ENCODE measurements around the gene MAB21L4. TPM values are rescaled to one million over a fixed set of nuclear protein-coding genes. Genes with fewer than 3 reads are reported as not detected.

Gene MAB21L4
- total and polyA plus RNA-seq, 2 of the 8 experiments (the other 6 are each of a cell fraction or from before 2014, with no cell fraction given) = 0.11 TPM; not detected in 1

GRCh38 chr2:240839152-240840143 lies 56.5 kb downstream of the MAB21L4 start (continued):
- TF ChIP-seq CHD2 (IDR thresholded peaks at IDR 0.05; ENCODE audit: low read length) (no peak), USF2 (IDR thresholded peaks at IDR 0.05; ENCODE audit: low read length) (no peak), CEBPB (IDR thresholded peaks at IDR 0.05; ENCODE audit: low read depth, low read length) (no peak), JUN (IDR thresholded peaks at IDR 0.05; ENCODE audit: low read depth, low read length) (no peak), ZNF274 (IDR thresholded peaks at IDR 0.05; ENCODE audit: borderline replicate concordance, extremely low read depth, low read length) (no peak), TAF7 (optimal IDR thresholded peaks at IDR 0.05; ENCODE audit: borderline replicate concordance, low read depth, low read length) (no peak), SP2 (IDR thresholded peaks at IDR 0.05; ENCODE audit: low read length) (no peak), SUZ12 (IDR thresholded peaks at IDR 0.05; ENCODE audit: low read length) (no peak), RNF2 (IDR thresholded peaks at IDR 0.05; ENCODE audit: borderline replicate concordance, low read depth, low read length, missing control alignments, poor library complexity, severe bottlenecking) (no peak)

All from H1 (cell line).